Measurements from ENCODE around the gene TSPYL2. TPM values are rescaled to one million over a fixed set of nuclear protein-coding genes. Genes with fewer than 3 reads are reported as not detected.

TSPYL2 gene
- total RNA-seq, result 12.5 TPM

GRCh38 chrX:53081925-53082772 is at the start of gene TSPYL2:
TSPYL2 (plus strand) TSS chrX:53082367; CDS start chrX:53082499, 132 bp downstream.

GRCh38 chrX:53048169-53049126 is 33.7 kb upstream of the TSPYL2 start, which contains the start of gene GPR173:
GPR173 (plus strand) TSS chrX:53048789; CDS start chrX:53076622, 27,833 bp downstream.

GRCh38 chrX:53093748-53094581 is 11.8 kb downstream of the TSPYL2 start, which contains the start of gene KANTR:
KANTR (plus strand) TSS chrX:53094142; CDS start chrX:53124273, 30,131 bp downstream.

Small RNA genes within 50 kb of the gene (small RNA-seq; reads per million reads assigned to genes)
- not detected for gene AL591212.2 (ENCODE audit: low replicate concordance)

Other genes with a start within 250 kb of the TSPYL2 start
- not detected for gene XAGE3, start 214.3 kb upstream of the TSPYL2 start, total RNA-seq
- 30.7 TPM for gene FAM156B, start 185.0 kb upstream of the TSPYL2 start, total RNA-seq
- 27.5 TPM for gene FAM156A, start 123.8 kb upstream of the TSPYL2 start, total RNA-seq
- gene GPR173, start 33.6 kb upstream of the TSPYL2 start, total RNA-seq, result 36.0 TPM
- 91.4 TPM for gene KANTR, start 11.8 kb downstream of the TSPYL2 start, total RNA-seq
- 137 TPM for gene KDM5C, start 142.8 kb downstream of the TSPYL2 start, total RNA-seq
- 18.2 TPM for gene IQSEC2, start 199.2 kb downstream of the TSPYL2 start, total RNA-seq